Ectodermal cell (in vitro differentiated cells): ENCODE results near the gene SHLD2.
"Not testable (repeated sequence)": the region's sequence is repeated elsewhere in the genome, so short reads cannot be mapped to it uniquely, and the experiment has no call there.

Source experiments
- H3K27ac ChIP-seq: 2 replicates; pipeline ENCODE4 v1.7.0; 2013; ENCODE audit warnings: mild to moderate bottlenecking, low read depth, low read length; ENCODE audit not compliant: insufficient read depth, poor library complexity, severe bottlenecking
- H3K27me3 ChIP-seq: 2 replicates; pipeline ENCODE4 v1.7.0; 2013; ENCODE audit warnings: mild to moderate bottlenecking, low read length; ENCODE audit not compliant: insufficient read depth, control insufficient read depth, poor library complexity, severe bottlenecking
- H3K36me3 ChIP-seq: one replicate; pipeline ENCODE4 v1.7.0; 2013; ENCODE audit warnings: low read length; ENCODE audit not compliant: control insufficient read depth, insufficient read depth
- H3K4me1 ChIP-seq: one replicate; pipeline ENCODE4 v1.7.0; 2013; ENCODE audit warnings: low read length; ENCODE audit not compliant: control insufficient read depth, insufficient read depth
- H3K4me3 ChIP-seq: 2 replicates; pipeline ENCODE4 v1.7.0; 2013; ENCODE audit warnings: low read depth, low read length, control low read depth; ENCODE audit not compliant: insufficient read depth
- H3K9me3 ChIP-seq: 2 replicates; pipeline ENCODE4 v1.7.0; 2013; ENCODE audit warnings: mild to moderate bottlenecking, low read length, moderate library complexity; ENCODE audit not compliant: control insufficient read depth
- WGBS, 2 experiments: methylation state at CpG; one replicate each; pipeline ENCODE4 v1.1.7; 2013; ENCODE audit warnings: missing lambda C conversion rate in 2 of 2; 5-methylcytosine and 5-hydroxymethylcytosine counted together

The SHLD2 gene

DNA sequence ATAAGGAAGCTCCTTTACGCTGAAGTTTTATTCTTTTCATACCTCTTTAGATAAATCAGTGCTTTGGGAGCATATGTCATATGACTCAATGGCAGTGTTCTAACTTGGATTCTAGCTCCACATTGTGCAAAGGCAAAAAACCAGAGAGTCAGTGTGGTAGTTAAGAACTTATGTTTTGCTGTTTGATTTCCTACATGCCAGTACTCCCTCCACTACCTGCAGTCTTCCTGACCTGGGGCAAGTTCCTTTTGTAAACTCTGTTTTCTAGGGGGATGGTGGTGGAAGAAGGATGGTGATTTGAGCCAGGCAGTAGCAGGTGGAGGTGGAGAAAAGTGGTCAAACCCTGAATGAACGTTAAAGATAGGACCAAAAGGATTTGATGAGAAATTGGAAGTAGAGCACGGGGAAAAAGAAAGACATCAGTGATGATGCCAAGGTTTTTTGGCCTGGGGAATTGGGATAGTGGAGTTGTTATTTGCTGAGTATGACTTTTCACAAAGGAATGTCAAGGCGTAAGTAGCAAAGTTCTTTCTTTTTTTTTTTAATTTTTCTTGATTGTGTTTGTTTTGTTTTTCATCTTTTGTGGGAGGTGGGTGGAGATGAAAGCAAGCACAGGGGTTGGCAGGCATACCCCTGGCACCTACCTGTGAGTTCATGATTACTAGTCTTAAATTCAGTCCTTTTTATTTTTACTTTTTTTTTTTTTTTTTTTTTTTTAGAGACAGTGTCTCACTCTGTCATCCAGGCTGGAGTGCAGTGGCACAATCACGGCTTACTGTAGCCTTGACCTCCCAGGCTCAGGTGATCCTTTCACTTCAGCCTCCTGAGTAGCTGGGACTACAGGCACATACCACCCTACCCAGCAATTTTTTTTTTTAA lies 47.5 kb downstream of the SHLD2 start:
- H3K4me3 ChIP-seq, H3K4me1 ChIP-seq: not testable (repeated sequence)
- 92 to 95% methylated on average over 3 to 5 of the region's 5 CpGs for WGBS, 2 experiments

DNA sequence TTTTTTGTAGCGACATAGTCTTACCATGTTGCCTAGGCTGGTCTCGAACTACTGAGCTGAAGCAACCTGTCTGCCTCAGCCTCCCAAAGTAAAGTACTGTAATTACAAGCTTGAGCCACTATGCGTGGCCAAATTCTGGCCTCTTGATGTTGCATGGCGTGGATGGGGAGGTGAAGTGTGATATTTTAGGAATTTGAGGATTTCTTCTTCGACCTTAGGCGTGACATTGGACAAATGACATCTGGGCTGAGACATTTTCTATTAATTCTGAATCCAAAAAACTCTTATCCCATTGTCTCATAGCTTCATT lies 48.1 kb downstream of the SHLD2 start:
- not testable (repeated sequence) for H3K4me1 ChIP-seq

More for the DNA sequence above, 47.5 kb downstream of the SHLD2 start:
- not testable (repeated sequence) for H3K27me3 ChIP-seq, H3K36me3 ChIP-seq, H3K27ac ChIP-seq, H3K9me3 ChIP-seq

DNA sequence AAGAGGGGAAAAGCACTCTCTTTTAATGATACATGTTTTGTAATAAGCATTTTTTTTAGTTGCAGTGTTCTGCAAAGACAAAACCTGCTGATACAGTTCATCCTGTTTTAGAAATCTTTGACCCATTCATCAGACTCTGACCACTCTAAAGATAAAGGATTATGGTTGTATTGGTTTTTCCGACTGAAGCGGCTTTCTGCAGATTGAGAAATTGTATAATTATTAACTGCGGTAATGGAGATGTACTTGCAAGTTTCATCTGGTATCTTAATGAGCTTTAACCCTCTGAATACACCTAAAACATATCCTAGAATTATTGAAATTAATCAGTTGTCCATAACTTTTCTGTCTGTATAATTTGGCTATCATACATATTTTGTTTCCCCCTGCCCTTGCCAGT lies 50.6 kb downstream of the SHLD2 start:
- not testable (repeated sequence) for H3K9me3 ChIP-seq, H3K4me3 ChIP-seq, H3K27ac ChIP-seq, H3K27me3 ChIP-seq, H3K36me3 ChIP-seq, H3K4me1 ChIP-seq
- WGBS, 2 experiments: no CpG with 5 or more reads among the region's 3 CpGs

More for the DNA sequence above, 48.1 kb downstream of the SHLD2 start:
- H3K4me3 ChIP-seq, H3K27me3 ChIP-seq, H3K36me3 ChIP-seq, H3K9me3 ChIP-seq, H3K27ac ChIP-seq: not testable (repeated sequence)
- 94 to 96% methylated on average over 6 of the region's 6 CpGs for WGBS, 2 experiments

DNA sequence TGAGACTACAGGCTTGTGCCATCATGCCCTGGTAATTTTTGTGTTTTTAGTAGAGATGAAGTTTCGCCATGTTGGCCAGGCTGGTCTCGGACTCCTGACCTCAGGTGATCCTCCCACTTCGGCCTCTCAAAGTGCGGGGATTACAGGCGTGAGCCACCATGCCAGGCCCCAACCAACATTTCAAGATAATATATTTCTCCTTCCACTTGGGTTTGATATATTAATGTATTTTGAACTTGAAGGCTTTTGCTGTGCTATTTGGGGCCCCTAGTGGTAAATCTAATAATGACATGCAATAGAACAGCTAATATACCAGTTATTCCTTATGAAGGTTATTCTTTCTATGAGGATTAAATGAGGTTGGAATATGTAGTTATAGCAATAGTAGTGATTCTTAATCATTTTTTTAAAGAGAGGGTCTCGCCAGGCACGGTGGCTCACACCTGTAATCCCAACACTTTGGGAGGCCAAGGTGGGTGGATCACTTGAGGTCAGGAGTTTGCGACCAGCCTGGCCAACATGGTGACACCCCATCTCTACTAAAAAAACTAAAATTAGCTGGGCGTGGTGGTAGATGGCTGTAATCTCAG lies 54.1 kb downstream of the SHLD2 start:
- WGBS, 2 experiments: 92 to 93% methylated on average over 5 to 7 of the region's 9 CpGs

DNA sequence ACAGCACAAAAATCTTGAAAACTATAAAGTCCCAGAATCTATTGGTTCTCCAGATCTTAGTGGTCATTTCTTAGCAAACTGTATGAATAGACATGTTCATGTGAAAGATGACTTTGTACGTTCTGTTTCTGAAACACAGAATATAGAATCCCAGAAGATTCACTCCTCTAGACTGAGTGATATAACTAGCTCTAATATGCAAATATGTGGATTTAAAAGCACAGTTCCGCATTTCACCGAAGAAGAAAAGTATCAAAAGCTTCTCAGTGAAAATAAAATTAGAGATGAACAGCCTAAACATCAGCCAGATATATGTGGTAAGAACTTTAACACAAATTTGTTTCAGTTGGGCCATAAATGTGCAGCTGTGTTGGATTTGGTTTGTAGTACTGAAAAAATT lies 56.5 kb downstream of the SHLD2 start:
- H3K4me3 ChIP-seq, H3K27me3 ChIP-seq, H3K36me3 ChIP-seq, H3K4me1 ChIP-seq, H3K9me3 ChIP-seq, H3K27ac ChIP-seq: not testable (repeated sequence)
- 89 to 97% methylated on average over 2 of the region's 3 CpGs for WGBS, 2 experiments

More for the DNA sequence above, 54.1 kb downstream of the SHLD2 start:
- not testable (repeated sequence) for H3K27ac ChIP-seq, H3K4me3 ChIP-seq, H3K9me3 ChIP-seq, H3K27me3 ChIP-seq, H3K36me3 ChIP-seq, H3K4me1 ChIP-seq

DNA sequence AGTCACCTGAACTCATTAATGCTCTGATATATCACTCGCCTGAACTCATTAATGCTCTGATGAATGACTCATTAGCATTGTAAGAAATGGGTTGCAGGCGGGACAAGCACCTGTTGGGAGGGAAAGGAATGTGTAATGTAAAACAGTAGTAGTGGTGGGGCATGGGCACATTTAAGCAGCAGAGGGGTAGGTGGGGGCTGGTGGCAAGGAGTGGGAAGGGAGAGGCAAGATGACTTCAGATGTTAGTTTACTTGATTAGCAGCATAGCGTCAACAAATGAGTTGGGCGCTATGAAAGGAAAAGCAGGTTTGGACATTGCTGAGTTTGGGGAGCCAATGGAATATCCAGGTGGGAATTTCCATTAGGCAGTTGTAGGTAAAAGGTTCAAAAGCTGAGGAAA lies 61.8 kb downstream of the SHLD2 start:
- not testable (repeated sequence) for H3K36me3 ChIP-seq, H3K27ac ChIP-seq, H3K9me3 ChIP-seq, H3K27me3 ChIP-seq, H3K4me3 ChIP-seq, H3K4me1 ChIP-seq
- 89% methylated on average over 4 of the region's 4 CpGs for WGBS, 2 experiments

DNA sequence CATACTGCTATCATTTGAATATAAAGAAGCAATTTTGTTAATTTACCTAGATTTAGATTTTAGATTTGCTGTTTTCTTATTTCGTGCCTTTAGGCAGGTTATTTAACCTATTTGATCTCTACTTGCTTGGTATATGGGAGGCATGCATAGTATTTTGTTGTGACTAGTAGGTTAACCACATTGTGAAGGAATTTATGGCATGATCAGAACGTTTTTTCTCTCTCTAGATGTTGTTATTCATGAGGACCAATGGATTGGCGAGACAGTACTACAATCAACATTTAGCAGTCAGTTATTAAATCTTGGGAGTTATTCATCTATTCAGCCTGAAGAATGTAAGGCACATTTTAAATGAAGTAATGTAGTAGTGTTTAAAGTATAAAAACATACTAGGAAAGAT lies 62.8 kb downstream of the SHLD2 start:
- not testable (repeated sequence) for H3K27ac ChIP-seq, H3K4me1 ChIP-seq, H3K9me3 ChIP-seq, H3K4me3 ChIP-seq, H3K27me3 ChIP-seq, H3K36me3 ChIP-seq
- WGBS, 2 experiments: 80 to 96% methylated on average over 1 of the region's 3 CpGs

DNA sequence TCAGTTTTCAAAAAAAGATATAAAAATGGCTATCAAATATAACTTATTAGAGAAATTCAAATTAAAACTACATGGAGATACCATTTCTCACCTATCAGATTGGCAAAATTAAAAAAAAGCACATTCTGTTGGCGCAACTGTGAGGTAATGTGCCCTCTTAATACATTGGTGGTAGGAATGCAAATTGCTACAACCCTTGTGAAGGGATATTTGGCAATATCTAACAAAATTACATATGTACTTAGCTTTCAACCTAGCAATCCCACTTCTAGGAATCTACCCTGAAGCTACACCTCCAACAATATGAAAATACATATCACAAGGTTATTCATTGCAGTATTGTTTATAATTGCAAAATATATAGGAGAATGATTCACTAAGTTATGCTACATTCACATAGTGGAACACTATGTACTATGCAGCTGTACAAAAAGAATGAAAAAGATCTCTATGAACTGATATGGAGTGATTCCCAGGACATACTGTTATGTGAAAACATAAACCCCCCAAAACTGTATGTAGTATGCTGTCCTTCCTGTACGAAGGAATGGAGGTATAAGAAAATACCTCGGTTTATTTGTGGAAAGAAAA lies 67.8 kb downstream of the SHLD2 start:
- 91 to 96% methylated on average over 2 to 3 of the region's 3 CpGs for WGBS, 2 experiments

DNA sequence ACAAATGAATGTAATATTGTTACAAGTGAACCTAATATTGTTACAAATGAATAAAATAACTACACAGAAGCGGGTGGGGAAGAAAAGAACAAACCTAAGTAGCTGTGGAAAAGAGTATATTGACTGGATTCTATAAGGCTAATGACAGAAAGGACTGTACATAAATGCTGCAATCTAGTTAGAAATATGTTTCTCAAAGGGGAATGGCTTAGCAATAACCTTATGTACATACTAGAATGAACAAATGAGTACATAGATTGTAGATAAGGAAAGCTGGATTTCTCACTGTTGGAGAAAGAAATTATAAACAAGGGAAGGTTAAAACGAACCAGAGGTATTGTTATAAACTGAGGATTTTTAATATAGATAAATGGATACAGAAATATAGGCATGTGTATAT lies 68.4 kb downstream of the SHLD2 start:
- H3K27me3 ChIP-seq, H3K36me3 ChIP-seq, H3K4me1 ChIP-seq, H3K27ac ChIP-seq, H3K9me3 ChIP-seq, H3K4me3 ChIP-seq: not testable (repeated sequence)
- no CpG with 5 or more reads among the region's 2 CpGs for WGBS, 2 experiments

More for the DNA sequence above, 67.8 kb downstream of the SHLD2 start:
- H3K4me3 ChIP-seq, H3K27me3 ChIP-seq, H3K9me3 ChIP-seq, H3K27ac ChIP-seq, H3K4me1 ChIP-seq, H3K36me3 ChIP-seq: not testable (repeated sequence)

DNA sequence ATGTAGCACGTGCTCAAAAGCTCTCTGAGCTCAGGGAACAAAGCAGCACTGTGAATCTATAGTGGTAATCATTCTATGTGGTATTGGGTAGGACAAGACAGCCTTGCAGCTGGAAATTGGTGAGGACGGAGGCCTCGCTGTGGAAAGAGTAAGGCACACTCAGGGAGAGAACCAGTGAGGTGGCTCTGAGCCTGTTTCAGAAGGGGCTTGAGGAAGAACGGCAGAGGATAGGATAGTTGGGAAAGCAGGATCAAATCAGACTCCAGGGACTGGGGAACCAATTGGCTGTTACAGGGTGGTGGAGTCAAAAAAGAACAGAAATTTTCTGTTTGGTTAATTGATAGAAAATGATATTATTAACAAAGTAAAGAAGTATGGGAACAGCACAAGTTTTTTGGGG lies 74.9 kb downstream of the SHLD2 start:
- not testable (repeated sequence) for H3K4me1 ChIP-seq, H3K9me3 ChIP-seq, H3K27me3 ChIP-seq, H3K27ac ChIP-seq, H3K36me3 ChIP-seq, H3K4me3 ChIP-seq
- 92 to 93% methylated on average over 4 of the region's 4 CpGs for WGBS, 2 experiments
